ENCODE results near the gene CDC42BPA.
A peak's percentile ranks its signal among the peaks of the same experiment; 100 is the strongest.

GRCh38 chr1:227131193-227131592 lies 187.1 kb downstream of the CDC42BPA start:
- TF ChIP-seq POLR2AphosphoS5 (IDR thresholded peaks at IDR 0.05) (no peak), EP300 (IDR thresholded peaks at IDR 0.05; ENCODE audit: low read depth) (no peak), CTCF (IDR thresholded peaks at IDR 0.05) (peak; percentile 28 to 42 (median 34)), POLR2A (IDR thresholded peaks at IDR 0.05) (no peak)
